ENCODE measurements around the gene FUT1.
"Not testable (repeated sequence)": the region's sequence is repeated elsewhere in the genome, so short reads cannot be mapped to it uniquely, and the experiment has no call there.

- TF ChIP-seq CTCF (IDR thresholded peaks at IDR 0.05; ENCODE audit: low read length); EZH2 (optimal IDR thresholded peaks at IDR 0.05; ENCODE audit: low read depth, low read length): not testable (repeated sequence)
Measured at GRCh38 chr19:48786422-48786821, 34.0 kb upstream of the FUT1 start.
